Activated T-cell treated with anti-CD3 and anti-CD28 coated beads, Interleukin-2, amount 50 U/mL, for 4 hours (primary cell): ENCODE results near the gene NDUFA3. TPM values are rescaled to one million over a fixed set of nuclear protein-coding genes. Genes with fewer than 3 reads are reported as not detected.
"Not testable (repeated sequence)": the region's sequence is repeated elsewhere in the genome, so short reads cannot be mapped to it uniquely, and the experiment has no call there.

ENCODE experiments used
- ATAC-seq, 2 donors: fragments of 200-7000 bp; cut with Tn5 transposase; one replicate each; pipeline ENCODE4 v1.10.0; 2021
- DNase-seq: peaks from one replicate; pipeline ENCODE4 v3.0.0-alpha.2; 2020
- H3K27me3 Mint-ChIP-seq: one replicate; pipeline ENCODE4 v1.8.0; 2021; ENCODE audit warnings: low read depth, mixed read lengths
- H3K36me3 Mint-ChIP-seq: one replicate; pipeline ENCODE4 v1.8.0; 2022; ENCODE audit warnings: mixed read lengths; ENCODE audit not compliant: insufficient read depth
- H3K4me1 Mint-ChIP-seq: one replicate; pipeline ENCODE4 v1.8.0; 2021; ENCODE audit warnings: low read depth, mixed read lengths
- H3K4me3 Mint-ChIP-seq: one replicate; pipeline ENCODE4 v1.8.0; 2021; ENCODE audit warnings: mild to moderate bottlenecking, moderate library complexity, mixed read lengths
- H3K9me3 Mint-ChIP-seq: one replicate; pipeline ENCODE4 v1.8.0; 2021; ENCODE audit warnings: mixed read lengths
- total RNA-seq, 3 donors: library from RNA; stranded (reverse); gene quantifications; one replicate each; pipeline ENCODE4 v1.2.1, GENCODE V29; 2021

NDUFA3 gene
- total RNA-seq, 3 donors from 2014 or later, result 118 to 170 (median 140) TPM

DNA sequence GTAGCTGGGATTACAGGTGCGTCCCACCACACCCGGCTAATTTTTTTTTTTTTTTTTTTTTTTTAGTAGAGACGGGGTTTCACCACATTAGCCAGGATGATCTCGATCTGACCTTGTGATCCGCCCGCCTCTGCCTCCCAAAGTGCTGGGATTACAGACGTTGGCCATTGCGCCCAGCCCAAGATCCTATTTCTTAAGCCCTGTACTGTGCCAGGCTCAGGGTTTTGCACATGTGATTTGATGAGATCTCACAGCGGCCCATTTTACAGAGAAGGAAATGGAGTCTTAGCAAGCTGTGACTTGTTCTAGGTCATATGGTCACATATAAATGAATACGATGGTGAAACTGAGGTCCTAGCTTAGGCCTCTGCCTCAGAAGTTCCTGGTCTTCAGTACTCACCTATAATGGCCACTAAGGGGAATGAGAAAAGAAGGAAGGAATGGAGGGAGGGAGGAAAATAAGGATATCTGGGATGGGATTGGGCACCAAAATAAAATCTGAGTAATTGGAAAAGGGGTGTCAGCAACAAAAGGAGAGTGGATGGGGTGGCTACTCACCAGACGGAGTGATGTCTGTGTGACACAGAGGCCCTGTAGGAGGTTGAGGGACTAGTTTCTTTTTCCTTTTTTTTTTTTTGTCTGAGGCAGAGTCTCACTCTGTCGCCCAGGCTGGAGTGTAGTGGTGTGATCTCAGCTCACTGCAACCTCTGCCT lies 3.3 kb upstream of the NDUFA3 start:
- no peaks in the 10 kb centered on the region for H3K9me3 Mint-ChIP-seq
- no peak overlapping the region for H3K4me3 Mint-ChIP-seq
- H3K4me1 Mint-ChIP-seq, result peaks cover 19% of the 10 kb centered on the region
- DNase-seq, result no peak
- H3K27me3 Mint-ChIP-seq, result peaks cover 6% of the 10 kb centered on the region
- no peaks in the 10 kb centered on the region for H3K36me3 Mint-ChIP-seq
- no peak for ATAC-seq

DNA sequence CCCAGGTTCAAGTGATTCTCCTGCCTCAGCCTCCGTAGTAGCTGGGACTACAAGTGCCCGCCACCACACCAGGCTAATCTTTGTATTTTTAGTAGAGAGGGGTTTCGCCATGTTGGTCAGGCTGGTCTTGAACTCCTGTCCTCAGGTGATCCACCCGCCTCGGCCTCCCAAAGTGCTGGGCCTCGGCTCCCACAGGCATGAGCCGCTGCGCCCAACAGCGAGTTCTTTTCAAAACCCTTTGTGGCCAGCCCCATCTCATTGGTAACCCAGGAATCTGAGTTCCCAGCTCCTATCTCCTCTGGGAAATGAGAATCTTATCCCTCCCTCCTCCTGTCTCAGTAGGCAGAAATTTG lies 2.8 kb upstream of the NDUFA3 start:
- not testable (repeated sequence) for H3K9me3 Mint-ChIP-seq, DNase-seq, H3K36me3 Mint-ChIP-seq, H3K4me3 Mint-ChIP-seq, ATAC-seq, H3K27me3 Mint-ChIP-seq
- H3K4me1 Mint-ChIP-seq, result peaks cover 21% of the 10 kb centered on the region

DNA sequence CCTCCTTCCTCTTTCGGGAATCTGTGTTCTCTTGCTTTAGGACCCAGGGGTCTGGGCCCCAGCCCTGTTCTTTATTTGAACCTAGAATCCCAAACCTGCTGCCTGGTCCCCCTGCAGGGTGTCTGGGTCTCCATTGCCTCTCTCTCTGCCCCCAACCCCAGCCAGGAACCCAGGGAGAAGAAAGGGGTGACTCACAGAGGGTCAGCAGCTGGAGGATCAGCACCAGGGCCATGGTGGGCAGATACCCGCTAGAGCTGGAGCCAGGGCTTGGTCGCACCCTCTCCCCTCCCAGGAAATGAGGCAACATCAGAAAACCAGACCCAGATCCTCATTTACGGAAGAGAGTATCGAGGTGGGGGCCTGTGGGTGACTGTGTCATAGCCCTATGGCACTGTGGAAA lies 2.1 kb upstream of the NDUFA3 start, which contains the start of gene OSCAR:
OSCAR (minus strand) TSS at position 243 of the 400 bp plus-strand sequence; CDS start at position 232, 11 bp downstream.
- no peaks in the 10 kb centered on the region for H3K9me3 Mint-ChIP-seq
- H3K36me3 Mint-ChIP-seq, result no peaks in the 10 kb centered on the region
- no peak for ATAC-seq
- peaks cover 21% of the 10 kb centered on the region for H3K4me1 Mint-ChIP-seq
- DNase-seq, result no peak
- no peak within 1 kb of the TSS for H3K4me3 Mint-ChIP-seq
- peaks cover 4% of the 10 kb centered on the region for H3K27me3 Mint-ChIP-seq

DNA sequence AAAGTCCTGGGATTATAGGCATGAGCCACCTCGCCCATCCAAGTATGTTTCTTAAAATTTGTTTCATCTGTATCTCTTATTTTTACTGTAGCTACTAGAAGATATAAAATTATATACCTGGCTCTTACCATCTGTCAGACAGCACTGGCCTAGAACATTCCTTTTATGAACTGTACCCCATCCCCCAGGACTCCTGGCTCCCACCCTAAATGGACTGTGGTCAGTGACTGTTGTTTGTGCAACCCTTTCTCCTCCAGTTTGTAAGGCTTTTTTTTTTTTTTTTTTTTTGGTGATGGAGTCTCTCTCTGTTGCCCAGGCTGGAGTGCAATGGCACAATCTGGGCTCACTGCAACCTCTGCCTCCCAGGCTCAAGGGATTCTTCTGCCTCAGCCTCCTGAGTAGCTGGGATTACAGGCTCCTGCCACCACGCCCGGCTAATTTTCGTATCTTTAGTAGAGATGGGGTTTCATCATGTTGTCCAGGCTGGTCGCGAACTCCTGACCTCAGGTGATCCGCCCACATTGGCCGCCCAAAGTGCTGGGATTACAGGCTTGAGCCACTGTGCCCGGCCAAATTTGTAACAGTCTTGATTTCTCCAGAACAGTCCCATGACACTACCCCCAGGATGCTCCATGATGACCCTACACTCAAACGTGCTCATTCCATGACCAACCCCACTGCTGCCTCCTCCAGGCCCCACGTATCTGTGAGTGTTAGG lies 2.5 kb downstream of the NDUFA3 start:
- Mint-ChIP-seq H3K36me3 (peaks cover 5% of the 10 kb centered on the region), H3K4me1 (peaks cover 15% of the 10 kb centered on the region), H3K4me3 (no peak overlapping the region), H3K27me3 (no peaks in the 10 kb centered on the region), H3K9me3 (no peaks in the 10 kb centered on the region)
- DNase-seq (no peak), ATAC-seq (no peak)

DNA sequence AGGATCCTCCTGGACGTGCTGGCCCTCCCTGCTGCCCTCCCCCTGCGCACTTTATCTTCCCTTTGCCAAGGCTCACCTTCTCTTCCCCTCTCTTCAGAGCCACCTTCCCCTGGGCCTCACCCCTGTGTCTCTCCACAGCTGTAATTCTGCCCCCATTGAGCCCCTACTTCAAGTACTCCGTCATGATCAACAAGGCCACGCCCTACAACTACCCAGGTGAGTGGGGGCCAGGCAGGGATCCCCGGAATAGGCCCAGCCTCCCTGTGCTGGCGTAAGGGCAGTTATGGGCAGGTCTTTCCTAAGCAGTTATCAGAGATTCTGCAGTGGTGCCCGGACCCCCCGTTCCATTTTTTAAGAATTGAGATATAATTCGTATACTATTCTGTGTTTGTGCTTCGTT lies 3.1 kb downstream of the NDUFA3 start:
- peaks cover 17% of the 10 kb centered on the region for H3K4me1 Mint-ChIP-seq
- no peaks in the 10 kb centered on the region for H3K27me3 Mint-ChIP-seq
- H3K36me3 Mint-ChIP-seq, result peaks cover 8% of the 10 kb centered on the region
- DNase-seq, result no peak
- H3K4me3 Mint-ChIP-seq, result peak overlapping the region; percentile 40
- no peaks in the 10 kb centered on the region for H3K9me3 Mint-ChIP-seq
- ATAC-seq, result no peak

DNA sequence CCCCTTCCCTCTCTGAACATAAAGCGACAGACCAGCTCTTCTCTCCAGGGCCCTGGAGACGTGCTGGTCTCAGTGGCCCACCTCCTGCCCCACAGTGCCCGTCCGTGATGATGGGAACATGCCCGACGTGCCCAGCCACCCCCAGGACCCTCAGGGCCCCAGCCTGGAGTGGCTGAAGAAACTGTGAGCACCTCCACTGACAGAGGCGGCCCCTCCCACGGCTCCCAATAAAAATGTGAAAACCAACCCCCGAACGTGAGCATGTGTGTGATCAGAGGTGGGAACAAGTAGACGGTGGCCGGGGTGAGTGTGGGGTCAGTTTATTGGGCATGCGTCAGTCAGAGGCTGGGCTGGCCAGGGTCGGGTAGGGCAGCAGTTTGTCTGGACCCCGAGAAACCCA lies 4.1 kb downstream of the NDUFA3 start:
- peaks cover 19% of the 10 kb centered on the region for H3K4me1 Mint-ChIP-seq
- H3K9me3 Mint-ChIP-seq, result no peaks in the 10 kb centered on the region
- no peaks in the 10 kb centered on the region for H3K27me3 Mint-ChIP-seq
- ATAC-seq (no peak), DNase-seq (no peak)
- peaks cover 10% of the 10 kb centered on the region for H3K36me3 Mint-ChIP-seq
- no peak overlapping the region for H3K4me3 Mint-ChIP-seq

DNA sequence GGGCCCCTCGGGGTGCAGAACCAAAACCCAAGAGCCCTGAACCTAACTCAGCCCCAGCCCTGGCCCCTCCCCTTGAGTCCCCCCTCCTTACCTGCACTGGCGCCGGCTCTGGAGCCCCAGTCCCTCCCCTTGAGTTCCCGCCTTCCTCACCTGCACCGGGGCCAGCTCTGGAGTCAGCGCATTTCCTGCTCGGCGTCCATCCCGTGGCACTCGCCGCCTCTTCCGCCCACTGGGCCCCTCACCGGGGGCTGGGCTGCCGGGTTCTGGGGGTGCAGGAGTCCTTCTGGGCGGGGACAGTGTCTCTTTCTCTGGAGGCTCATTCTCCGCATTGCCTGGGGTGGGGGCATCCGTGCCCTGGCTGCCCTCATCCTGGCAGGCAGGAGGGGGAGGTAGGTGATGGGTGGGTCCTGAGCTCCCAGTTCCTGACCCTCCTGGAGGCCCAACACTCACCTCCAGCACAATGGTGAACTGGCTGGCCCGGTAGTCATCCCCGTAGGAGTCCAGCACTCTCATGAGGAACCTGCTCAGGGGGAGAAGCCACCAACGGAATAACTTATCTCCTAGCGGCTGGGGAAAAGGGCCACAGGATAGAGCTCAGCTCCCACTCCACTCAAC lies 5.3 kb downstream of the NDUFA3 start:
- no peak for DNase-seq
- no peaks in the 10 kb centered on the region for H3K9me3 Mint-ChIP-seq
- ATAC-seq, result no peak
- no peak overlapping the region for H3K4me3 Mint-ChIP-seq
- H3K36me3 Mint-ChIP-seq, result peaks cover 10% of the 10 kb centered on the region
- no peaks in the 10 kb centered on the region for H3K27me3 Mint-ChIP-seq
- peaks cover 13% of the 10 kb centered on the region for H3K4me1 Mint-ChIP-seq

DNA sequence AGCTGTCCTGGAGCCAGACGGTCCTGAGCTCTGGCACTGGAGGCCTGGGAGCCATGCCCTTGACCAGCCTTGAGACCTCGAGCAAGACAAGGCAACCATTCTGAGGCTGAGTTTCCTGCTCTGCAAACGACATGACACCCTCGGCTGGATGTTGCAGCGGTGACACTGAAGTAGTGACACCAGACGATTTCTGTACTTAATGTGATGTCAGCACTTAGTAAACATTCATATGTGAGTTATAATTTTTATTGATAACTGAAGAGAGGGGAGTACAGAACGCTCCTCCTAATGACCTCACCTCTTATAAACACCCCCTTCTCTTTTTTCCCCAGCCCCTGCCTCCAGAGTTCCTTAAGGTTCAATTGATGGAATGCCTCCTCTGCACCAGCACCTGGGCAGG lies 5.8 kb downstream of the NDUFA3 start:
- Mint-ChIP-seq H3K9me3 (no peaks in the 10 kb centered on the region), H3K4me1 (peaks cover 11% of the 10 kb centered on the region), H3K36me3 (peaks cover 10% of the 10 kb centered on the region), H3K4me3 (no peak overlapping the region), H3K27me3 (no peaks in the 10 kb centered on the region)
- ATAC-seq (no peak), DNase-seq (no peak)

DNA sequence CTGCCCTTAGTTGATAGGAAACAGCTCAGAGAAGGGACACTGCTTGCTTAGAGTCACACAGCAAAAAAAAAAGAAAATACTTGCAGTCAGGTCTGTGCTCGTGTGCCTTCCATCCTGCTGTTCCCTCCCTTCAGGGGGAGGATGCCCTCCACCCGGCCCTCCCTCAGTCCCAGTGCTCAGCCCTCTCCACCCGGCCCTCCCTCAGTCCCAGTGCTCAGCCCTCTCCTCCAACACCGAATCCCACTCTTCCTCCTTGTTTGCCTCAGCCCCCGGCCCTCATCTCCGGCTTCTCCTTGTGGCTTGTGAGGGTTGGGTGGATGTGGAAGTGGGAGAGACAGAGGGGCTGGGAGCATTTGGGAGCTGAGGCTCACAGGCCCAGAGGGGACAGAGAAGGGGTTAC lies 7.0 kb downstream of the NDUFA3 start:
- H3K36me3 Mint-ChIP-seq, result peaks cover 10% of the 10 kb centered on the region
- ATAC-seq, result no peak
- no peaks in the 10 kb centered on the region for H3K27me3 Mint-ChIP-seq

DNA sequence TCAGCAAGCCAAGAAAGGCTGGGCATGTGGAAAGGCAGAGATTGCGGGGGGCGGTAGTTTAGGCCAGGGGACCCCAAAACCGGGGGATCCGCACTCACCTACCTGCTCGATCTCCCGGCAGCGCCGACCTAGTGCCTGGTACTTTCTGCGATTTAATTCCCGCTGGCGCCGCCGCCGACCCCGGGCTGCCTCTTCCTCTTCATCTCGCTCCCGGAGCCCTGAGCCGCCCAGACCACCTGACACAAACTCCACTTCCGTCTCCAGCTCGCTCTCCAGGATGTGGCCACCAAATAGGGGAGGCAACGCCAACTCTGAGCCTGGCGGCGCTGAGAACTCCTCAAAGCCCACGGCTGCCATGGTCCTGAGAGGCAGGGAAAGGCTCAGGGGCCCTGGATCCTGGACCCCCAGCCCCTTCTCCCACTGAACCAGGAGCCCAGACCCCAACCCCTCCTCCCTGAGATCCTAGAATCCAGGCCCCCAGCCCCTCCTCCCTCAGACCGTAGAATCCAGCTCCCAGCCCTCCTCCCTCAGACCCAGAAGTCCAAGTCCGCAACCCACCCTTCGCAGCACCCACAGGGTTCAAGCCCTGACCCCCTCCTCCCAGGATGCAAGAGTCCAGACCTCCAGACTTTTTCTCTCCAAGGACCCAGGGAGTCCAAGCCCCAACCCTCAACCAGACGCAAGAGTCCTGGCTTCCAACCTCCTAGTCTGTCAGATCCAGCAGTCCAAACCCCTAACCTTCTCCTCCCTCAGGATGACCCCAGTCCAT lies 11.9 kb downstream of the NDUFA3 start:
- no peaks in the 10 kb centered on the region for H3K27me3 Mint-ChIP-seq
- ATAC-seq, result peak; percentile 23 to 35

More for the DNA sequence above, 7.0 kb downstream of the NDUFA3 start:
- Mint-ChIP-seq H3K4me3 (no peak overlapping the region), H3K4me1 (peaks cover 16% of the 10 kb centered on the region), H3K9me3 (no peaks in the 10 kb centered on the region)
- DNase-seq, result no peak

DNA sequence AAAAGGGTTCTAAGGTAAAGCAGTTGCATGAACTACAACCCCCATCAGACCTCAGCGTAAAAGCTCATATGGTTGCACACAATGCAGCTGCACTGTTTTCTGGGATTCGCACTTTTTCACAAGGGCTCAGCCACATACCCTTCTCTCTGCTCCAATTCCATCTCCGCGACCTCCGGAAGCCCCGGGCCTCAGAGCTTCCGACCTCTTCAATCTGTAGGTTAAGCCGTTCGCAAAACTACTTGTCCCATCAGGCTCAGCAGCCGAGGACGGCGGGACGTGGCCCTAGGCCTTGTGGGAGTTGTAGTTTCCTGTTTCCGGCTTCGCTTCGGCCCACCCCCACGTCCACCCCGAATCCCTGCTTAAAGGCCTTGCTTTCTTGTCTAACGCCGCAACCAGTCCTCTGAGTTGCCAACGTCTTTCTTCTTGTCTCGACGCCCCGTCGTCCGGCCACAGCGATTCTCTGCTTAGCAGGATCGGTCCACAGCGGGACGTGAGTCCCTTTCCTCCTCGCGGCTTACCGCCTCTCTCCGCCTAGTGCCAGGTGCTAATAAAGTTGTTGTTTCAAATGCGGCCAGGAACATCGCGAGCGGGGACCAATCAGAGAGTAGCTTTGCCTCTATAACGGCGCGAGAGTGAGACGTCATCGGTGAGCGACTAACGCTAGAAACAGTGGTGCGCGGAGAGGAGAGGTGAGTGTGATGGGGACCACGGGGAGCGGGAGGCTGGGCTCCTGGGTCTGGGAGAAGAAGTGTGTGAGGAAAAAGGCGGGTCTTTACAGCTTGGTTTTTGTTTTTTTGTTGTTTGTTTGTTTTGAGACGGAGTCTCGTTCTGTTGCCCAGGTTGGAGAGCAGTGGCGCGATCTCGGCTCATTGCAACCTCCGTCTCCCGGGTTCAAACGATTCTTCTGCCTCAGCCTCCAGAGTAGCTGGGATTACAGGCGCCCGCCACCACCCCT lies 12.7 kb downstream of the NDUFA3 start, which contains the start of the genes PRPF31 and TFPT:
PRPF31 (plus strand) TSS at position 646 of the 955 bp plus-strand sequence. CDS start 2,525 bp downstream, outside the sequence.
TFPT (minus strand) TSS at position 549 of the 955 bp plus-strand sequence; CDS start at position 161, 388 bp downstream.
- no peaks in the 10 kb centered on the region for H3K9me3 Mint-ChIP-seq
- H3K27me3 Mint-ChIP-seq, result no peaks in the 10 kb centered on the region
- peak within 1 kb of the TSS; percentile 89 for H3K4me3 Mint-ChIP-seq
- H3K36me3 Mint-ChIP-seq, result peaks cover 19% of the 10 kb centered on the region
- H3K4me1 Mint-ChIP-seq, result peaks cover 31% of the 10 kb centered on the region
- peak; percentile 95 for DNase-seq
- ATAC-seq, result peak; percentile 94 to 95

More for the DNA sequence above, 11.9 kb downstream of the NDUFA3 start:
- Mint-ChIP-seq H3K4me3 (peak overlapping the region; percentile 89), H3K4me1 (peaks cover 31% of the 10 kb centered on the region), H3K9me3 (no peaks in the 10 kb centered on the region), H3K36me3 (peaks cover 12% of the 10 kb centered on the region)
- no peak for DNase-seq

DNA sequence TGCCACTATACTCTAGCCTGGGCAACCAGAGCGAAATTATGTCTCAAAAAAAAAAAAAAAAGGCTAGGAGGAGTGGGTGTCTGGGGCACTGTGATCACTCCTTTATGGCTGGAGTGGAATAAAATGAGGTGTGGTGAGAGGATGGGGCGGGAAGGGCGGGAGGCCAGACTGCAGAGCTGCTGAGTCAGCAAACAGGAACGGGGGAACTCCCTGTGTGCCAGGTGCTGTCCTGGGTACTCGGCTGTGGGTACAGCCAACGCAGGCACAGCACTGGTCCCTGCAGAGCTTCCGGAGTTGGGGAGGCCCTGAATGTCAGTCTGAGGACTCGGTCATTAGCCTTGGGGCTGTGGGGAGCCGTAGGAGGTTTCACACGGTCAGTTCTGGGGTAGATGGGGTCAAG lies 18.6 kb downstream of the NDUFA3 start:
- ATAC-seq (no peak), DNase-seq (no peak)
- no peaks in the 10 kb centered on the region for H3K9me3 Mint-ChIP-seq
- no peaks in the 10 kb centered on the region for H3K27me3 Mint-ChIP-seq
- H3K4me3 Mint-ChIP-seq, result no peak overlapping the region
- peaks cover 25% of the 10 kb centered on the region for H3K36me3 Mint-ChIP-seq
- H3K4me1 Mint-ChIP-seq, result peaks cover 9% of the 10 kb centered on the region

DNA sequence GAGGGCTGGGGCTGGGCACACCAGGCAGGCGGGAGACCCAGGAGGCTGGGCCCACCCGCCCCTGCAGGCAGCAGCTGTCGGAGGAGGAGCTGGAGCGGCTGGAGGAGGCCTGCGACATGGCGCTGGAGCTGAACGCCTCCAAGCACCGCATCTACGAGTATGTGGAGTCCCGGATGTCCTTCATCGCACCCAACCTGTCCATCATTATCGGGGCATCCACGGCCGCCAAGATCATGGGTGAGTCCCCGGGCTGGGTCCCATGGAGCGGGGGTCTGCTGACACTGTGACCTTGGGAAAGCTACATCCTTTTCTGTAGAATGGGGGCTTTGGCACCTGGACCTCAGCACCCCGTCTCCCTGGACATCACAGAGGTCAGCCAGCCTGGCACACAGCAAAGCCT lies 21.0 kb downstream of the NDUFA3 start:
- H3K27me3 Mint-ChIP-seq, result no peaks in the 10 kb centered on the region
- no peaks in the 10 kb centered on the region for H3K9me3 Mint-ChIP-seq
- DNase-seq (no peak), ATAC-seq (peak in 1 of 2 donors; percentile 20)
- H3K4me3 Mint-ChIP-seq, result no peak overlapping the region
- no peaks in the 10 kb centered on the region for H3K4me1 Mint-ChIP-seq
- peaks cover 30% of the 10 kb centered on the region for H3K36me3 Mint-ChIP-seq
